DMS153 treated with DMSO at 0.1 percent for 48 hours (cell line): ENCODE data around the gene MAP3K6.
"Not testable (repeated sequence)": the region's sequence is repeated elsewhere in the genome, so short reads cannot be mapped to it uniquely, and the experiment has no call there.

Source experiments
- DNase-seq: peaks from one replicate; lab custom pipeline; 2025; ENCODE audit not compliant: unreplicated experiment; lab: John Stamatoyannopoulos, UW

The MAP3K6 gene, protein sequence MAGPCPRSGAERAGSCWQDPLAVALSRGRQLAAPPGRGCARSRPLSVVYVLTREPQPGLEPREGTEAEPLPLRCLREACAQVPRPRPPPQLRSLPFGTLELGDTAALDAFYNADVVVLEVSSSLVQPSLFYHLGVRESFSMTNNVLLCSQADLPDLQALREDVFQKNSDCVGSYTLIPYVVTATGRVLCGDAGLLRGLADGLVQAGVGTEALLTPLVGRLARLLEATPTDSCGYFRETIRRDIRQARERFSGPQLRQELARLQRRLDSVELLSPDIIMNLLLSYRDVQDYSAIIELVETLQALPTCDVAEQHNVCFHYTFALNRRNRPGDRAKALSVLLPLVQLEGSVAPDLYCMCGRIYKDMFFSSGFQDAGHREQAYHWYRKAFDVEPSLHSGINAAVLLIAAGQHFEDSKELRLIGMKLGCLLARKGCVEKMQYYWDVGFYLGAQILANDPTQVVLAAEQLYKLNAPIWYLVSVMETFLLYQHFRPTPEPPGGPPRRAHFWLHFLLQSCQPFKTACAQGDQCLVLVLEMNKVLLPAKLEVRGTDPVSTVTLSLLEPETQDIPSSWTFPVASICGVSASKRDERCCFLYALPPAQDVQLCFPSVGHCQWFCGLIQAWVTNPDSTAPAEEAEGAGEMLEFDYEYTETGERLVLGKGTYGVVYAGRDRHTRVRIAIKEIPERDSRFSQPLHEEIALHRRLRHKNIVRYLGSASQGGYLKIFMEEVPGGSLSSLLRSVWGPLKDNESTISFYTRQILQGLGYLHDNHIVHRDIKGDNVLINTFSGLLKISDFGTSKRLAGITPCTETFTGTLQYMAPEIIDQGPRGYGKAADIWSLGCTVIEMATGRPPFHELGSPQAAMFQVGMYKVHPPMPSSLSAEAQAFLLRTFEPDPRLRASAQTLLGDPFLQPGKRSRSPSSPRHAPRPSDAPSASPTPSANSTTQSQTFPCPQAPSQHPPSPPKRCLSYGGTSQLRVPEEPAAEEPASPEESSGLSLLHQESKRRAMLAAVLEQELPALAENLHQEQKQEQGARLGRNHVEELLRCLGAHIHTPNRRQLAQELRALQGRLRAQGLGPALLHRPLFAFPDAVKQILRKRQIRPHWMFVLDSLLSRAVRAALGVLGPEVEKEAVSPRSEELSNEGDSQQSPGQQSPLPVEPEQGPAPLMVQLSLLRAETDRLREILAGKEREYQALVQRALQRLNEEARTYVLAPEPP (N-terminal part only)

DNA sequence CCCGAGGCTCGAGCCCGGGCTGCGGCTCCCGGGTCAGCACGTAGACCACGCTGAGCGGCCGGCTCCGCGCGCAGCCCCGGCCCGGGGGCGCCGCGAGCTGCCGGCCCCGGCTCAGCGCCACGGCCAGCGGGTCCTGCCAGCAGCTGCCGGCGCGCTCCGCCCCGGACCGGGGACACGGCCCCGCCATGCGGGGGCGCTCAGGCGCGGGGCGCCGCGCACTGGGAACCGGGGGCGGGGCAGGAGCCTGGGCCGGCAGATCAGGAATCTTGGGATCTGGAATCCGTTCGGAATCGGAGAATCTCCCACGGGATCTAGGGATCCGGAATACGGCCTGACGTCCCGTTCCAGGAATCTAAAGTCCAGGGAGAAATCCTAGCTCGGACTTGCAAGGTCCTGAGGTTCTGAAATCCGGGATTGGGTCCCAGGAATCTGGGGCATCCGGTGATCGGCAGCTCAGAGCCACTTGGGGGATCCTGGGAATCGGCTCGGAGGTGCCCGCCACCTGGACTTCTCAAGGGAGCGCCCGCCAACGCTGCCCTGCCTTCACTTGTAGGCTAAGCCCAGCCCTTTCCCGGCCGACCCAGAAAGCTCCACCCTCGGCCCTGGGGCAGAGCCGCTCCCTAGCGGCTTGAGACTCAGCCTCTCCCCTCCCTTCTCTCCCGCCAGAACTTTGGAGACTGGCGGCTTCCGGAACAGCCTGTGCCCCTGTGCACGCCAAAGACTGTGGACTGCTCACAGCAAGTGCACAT, at the start of gene MAP3K6:
TSS of gene MAP3K6 (minus strand) at position 551 of the 749 bp plus-strand sequence. CDS start at position 187, 364 bp downstream.
- DNase-seq, result peak; percentile 85

DNA sequence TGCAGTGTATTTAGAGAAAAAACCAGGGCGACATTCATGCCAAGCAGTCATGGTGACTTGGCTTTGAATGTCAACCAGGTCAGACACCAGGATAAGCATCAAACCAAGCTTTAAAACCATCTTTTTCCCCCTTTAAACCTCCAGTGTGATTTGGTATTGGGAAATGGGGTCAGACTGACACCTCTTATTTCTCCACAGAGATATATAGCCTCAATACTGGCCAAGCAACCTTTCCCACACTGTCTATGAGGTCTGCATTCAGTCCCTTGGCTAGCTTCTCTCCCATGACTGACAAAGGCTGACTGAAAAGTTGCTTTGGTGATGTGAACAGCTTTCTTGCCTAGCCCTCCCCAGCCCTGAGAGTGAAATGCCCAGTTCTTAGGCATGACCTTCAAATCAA, 47.3 kb upstream of the MAP3K6 start:
- no peak for DNase-seq

DNA sequence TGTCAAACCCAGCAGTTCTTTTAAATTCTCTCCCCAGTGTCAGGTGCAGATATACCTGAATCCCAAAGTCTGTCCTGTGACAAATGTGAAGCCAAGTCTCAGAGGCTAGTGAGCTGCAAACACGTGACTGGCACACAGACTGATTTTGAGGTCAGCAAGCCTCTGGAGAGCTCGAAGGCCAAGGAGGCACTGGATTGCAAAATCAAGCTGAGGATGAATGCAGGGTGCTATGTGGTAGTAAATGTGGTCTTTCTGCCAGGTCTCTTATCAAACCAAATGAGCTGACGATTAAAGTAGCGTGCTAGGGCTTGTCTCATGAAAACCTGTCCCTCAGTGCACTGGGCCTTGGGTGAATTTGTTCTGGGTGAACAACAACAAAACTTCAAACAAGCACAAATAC, 46.2 kb upstream of the MAP3K6 start:
- no peak for DNase-seq

DNA sequence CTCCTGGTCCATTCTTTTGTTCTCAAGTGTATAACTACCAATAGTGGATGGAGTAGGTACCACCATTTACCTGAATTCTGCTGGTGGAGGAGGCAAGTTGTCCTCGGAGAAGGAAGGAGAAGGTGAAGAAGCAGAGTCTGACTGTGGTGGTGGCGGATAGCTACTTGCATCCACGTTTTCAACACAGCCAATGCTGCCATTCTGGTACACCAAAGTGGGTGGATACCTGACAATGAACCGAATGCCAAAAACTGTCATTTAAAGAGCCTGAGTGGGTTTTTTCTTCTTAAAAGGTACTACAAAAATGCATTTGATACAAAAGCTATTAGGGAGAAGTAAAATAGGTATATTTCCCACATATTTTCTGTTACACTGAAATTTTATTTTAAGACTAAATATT, 45.7 kb upstream of the MAP3K6 start:
- no peak for DNase-seq

DNA sequence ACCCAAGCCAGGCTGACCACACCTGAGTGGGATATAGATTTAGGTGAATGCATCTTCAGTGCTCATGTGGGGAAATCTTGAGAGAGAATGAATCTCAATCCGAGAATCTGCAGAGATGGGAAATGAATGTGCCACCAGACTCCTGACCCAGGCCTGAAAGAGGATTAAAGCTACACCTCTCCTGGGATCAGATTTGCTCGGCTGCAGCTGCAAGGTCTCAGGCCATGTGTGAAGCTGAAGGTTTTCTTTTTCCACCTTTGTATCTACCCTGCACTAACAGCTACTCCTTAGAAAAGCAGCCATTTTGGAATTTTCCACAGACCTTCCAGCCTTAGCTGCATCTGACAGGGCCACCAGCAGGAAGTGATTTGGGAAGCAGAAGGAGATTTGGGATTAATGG, 43.9 kb upstream of the MAP3K6 start:
- DNase-seq, result no peak

DNA sequence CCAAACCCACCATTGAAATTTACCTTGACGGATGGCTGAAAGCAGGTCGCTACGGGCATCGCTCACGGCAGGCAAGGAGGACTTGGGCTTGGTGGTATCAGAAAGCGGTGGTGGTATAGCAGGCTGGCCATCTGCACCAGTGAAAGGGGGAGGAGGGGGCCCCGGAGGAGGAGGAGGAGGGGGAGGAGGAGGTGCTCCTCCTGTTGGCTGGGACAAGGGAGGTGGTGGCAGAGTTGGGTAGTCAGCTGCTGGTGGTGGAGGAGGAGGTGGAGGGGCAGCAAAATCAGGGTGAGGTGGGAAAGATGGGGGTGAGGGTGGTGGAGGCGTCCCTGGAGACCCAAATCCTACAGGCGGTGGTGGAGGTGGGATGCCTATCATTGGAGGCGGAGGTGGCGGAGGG, 42.9 kb upstream of the MAP3K6 start:
- no peak for DNase-seq

DNA sequence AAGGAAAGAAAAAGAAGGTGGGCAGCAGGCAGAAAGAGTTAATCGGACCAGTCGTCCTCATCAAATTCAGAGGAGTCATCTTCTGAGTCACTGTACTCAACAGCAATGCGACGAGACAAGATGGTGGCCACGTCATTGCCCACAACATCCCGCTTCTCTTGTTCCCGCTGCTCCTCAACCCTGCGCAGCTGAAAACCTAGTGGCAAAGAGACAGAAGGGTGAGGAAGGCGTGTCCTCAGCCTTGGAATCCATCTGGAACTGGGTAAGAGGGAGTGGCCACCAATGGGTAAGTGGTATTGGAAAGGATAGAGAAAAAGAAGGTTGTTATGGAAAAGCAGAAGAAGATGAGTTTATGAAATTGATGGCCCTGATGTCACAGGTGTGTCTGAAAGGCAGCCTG, 41.4 kb upstream of the MAP3K6 start:
- DNase-seq, result no peak

DNA sequence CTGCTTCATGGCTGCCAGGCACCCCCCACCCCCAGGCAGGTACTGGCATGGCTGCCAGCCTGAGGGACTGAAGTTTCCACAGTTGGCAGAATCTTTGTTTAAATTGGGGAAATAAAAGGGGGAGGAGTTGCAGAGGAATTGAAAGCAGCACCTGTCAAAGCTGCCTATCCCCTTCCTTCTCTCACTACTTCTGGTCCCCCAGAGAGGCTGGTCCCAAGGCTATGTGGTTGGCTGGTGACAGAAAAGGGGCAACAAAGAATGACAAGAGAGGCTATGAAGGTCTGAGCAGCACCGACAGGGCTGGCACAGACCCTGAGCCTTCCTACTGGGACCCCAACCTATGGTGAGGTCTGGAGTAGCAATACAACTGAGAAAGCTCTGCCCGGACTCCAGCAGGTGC, 40.0 kb upstream of the MAP3K6 start:
- not testable (repeated sequence) for DNase-seq

DNA sequence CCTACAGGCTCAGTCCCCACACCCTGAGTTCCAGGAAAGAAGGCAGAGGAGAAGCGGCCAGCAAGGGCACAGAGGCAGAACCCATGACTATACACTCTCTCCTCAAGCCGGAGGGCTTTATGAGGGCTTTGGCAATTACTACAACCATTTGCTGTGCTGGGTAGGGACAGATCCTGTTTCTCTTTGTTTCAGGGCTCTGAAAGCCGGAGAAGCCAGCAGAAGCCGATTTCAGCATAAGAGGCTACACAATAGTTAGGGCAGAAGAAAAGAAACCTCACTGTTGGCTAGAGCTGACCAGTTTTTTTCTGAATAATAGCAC, 39.6 kb upstream of the MAP3K6 start:
- DNase-seq, result no peak

DNA sequence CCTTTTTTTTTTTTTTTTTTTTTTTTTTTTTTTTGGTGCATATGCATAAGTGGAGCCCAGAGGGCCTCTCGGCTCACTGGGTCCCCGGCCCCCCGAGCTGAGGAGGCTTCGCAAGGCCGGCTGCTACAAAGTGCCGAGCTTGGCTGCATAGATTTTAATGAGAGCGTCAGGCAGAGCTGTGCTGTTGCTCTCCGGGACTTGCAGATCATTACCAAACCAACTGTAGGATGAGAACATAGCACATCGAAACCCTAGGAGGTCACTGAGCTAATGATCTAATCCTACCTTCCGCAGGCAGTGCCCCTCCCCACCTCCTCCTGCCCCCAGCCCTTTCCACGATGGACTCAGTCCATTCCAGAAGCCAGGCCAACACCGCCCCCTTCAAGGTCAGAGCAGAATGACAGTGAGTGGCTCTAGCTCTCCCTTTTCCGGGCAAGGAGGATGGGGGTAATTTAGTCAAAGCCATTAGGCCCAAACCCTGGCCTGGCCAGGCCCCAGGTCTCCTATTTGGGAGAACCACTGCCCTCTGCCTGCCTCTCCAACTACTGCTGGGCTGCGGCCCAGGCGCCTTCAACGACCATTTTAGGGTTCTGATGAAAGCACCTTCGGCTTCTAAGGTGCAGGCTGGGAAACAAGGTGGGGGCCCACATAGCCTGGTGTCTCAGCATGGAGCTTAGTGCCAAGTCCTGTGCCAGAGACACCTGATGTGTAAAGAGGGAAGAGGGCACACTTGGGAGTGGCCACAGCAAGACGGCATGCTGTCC, 39.0 kb upstream of the MAP3K6 start:
- DNase-seq, result not testable (repeated sequence)

DNA sequence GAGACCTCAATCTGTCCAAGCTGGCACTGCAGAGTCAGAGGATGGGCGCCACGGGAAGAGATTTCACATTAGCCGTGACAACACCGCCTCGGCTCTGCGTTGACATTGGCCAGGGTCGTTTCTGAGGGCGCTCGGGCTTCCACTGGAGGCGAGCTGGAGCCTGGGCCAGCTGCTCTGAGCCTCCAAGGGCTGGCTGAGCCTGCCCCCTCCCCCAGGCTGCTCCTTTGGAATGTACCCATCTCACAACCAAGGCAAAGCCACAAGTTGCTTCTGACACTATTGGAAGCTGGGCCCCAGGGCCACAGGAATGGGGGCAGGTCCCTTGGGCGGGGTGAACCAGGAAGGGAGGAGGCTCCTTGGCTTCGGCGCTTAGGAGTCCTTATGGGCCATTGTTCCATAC, 38.3 kb upstream of the MAP3K6 start:
- DNase-seq, result no peak

DNA sequence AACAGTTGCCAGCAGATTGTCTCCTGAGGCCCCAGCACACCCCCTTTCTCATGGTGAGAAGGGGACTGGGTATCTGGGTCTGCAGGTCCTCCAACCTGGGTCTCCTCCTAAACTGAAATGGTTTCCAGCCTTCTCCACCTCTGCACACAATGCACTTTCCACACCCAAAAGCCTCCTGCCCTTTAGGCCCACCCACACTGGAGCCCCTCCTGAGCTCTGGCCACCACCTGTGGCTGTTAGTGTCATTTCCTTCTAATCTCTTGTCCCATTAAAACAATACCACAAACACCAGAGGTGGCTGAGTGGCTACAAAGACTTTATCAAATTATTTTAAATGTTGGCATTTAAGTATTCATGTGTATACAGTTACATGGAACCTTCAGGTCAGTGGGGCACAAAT, 37.2 kb upstream of the MAP3K6 start:
- no peak for DNase-seq

DNA sequence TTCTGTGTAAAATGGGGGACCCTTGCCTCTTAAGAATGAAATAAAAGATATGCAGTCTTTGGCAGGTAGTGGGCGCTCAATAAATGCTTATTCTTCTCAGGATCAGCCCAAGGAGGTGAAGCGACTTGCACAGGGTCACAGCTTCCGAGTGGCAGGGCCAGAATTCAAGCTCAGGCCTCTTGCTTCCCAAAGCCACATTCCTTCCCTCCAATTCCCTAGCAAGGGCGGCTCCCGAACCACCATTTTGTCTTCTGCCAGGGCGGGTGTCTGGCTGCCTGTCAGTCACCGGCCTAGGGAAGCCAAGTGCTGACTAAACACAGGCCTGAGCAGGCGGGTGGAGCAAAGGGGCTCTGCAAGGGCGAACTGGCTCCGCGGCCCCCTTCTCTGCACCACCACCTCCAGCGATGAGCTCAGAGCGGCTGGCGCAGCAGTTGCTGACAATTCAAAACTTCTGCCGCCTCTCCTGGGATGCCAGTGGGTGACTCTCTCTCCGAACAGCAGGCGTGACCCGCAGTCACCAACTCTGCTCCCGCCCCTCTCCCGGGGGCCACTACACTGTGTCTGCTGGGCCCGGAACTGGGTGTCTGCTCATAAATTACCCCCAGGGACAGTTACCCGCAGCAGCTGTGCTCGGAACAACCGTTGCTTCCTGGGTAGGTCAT, 36.4 kb upstream of the MAP3K6 start:
- no peak for DNase-seq

DNA sequence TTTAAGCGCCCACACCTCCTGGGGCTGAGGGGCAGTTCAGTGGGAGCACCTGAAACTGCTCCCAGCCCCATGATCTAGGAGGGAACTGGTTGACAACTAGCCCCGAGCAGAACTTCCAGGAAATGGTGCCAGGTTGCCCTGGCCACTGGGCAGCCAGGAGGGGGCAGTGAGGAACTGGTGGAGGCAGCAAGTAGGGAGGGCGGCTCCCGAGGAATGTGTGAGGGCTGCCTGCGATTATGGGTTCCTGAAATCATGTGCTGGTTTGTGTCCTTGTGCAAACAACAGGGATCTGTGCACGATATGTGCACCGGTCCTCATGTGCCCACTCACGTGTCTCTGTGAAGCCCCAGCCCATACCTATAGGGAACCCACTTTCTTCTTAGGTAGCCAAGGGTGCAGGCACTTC, 35.6 kb upstream of the MAP3K6 start:
- DNase-seq, result peak; percentile 18

DNA sequence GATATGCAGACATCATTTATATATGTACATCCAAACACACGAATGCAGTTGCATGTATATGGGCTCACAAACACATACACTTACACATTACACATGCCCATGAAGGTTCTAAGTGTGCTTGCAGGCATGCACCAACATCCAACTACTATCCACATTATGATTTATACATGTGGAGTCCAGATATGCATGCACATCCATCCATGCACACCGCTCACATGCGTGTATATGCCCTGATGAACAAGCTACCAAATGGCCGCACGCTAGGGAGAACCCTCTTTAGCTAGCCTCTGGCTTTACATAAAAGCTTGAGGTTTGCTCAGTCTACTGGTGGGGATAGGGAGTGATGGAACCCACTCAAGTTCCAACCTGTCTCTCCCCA, 34.2 kb upstream of the MAP3K6 start:
- no peak for DNase-seq

DNA sequence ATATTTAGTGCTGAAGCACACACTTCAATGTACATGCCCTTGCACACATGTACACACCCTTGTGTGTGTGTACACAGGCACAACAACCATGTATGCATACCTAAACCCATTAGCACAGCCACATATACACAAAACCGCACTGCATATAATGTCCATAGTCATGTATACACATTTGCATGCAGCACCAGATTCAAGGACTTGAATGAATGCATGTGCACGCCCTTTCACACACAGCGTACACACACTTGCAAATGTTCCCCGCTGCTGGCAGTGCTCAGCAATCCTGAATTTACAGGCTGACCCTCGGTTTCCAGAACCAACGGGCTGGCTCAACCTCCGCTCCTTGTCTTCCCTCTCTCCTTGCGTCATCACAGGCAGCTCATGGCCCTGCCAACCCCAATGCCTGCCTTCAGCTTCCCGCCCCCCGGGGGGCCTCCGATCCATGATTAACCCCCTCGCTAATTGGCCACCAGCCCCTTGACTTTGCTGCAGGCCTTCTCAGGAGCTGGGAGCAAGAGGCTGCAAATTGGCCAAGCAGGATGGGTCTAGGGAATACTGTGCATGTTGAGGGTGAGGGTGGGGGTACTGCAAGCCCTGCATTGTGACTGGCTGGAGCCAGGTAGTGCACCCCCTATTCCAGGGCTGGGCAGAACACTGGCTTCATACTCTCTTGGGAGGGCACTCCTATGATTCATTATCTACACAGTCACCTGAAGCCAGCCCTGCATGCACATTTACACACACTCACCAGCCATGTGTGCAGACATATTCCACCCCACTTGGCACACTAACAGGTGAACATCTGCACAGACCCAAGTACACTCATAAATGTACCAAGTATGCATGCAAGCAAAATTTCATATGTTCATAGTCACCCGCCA, 33.6 kb upstream of the MAP3K6 start:
- DNase-seq, result no peak

DNA sequence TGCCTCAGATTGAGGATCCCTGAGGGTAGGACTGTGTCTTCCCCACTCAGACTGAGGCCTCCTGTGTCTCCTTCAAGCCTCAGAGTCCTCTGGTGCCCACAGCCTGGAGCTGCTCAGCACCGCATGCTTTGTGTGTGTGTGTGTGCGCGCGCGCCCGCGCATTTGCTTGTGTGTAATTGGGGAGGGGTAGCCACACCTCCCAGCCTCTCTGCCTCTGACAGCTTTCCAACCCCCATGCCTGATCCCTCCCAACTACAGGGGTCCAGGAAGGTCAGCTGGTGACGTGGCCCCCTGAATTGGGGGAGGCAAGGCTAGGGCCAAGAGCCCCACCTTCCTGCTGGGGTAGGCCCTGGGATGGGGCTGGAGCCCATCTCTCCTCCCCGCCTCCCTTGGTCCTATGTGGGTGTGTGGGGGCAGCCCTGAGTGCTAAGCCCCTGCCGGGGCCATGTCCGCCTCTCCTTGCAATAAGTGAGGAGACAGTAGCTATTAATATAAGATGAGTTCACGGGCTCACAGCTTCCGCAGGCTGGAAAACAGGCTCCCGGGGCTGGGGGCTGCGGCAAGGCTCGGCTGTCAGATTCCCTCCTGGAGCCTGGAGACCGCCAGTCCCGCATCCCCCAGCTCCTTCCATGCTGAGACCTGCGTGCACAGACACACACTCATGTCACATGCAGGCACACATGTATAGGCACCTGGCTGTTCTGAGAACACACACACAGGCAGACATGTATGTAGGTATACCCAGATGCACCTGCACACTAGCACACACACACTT, 32.7 kb upstream of the MAP3K6 start:
- no peak for DNase-seq
